Left lung (tissue), 10 donors: ENCODE results near the gene LZIC. TPM values are rescaled to one million over a fixed set of nuclear protein-coding genes. Genes with fewer than 3 reads are reported as not detected.
A peak's percentile ranks its signal among the peaks of the same experiment; 100 is the strongest.

Experiments used
- ATAC-seq: fragments of 200-7000 bp; cut with Tn5 transposase; one replicate; pipeline ENCODE4 v1.9.1; 2020; ENCODE audit warnings: moderate library complexity
- DNase-seq, 4 donors: peaks; one replicate each; pipeline ENCODE4 v3.0.0-alpha.2; 2013 to 2020
- H3K27ac ChIP-seq, 2 donors: fragments of 200-600 bp; sonication (generic) in 1 of 2; one replicate each; pipeline versions ENCODE4 v1.5.0 to v1.8.0; 2020 to 2021
- H3K27me3 ChIP-seq, 2 donors: fragments of 200-600 bp; sonication (generic) in 1 of 2; one replicate each; pipeline versions ENCODE4 v1.5.0 to v1.8.0; 2020 to 2021
- H3K36me3 ChIP-seq, 2 donors: fragments of 200-600 bp; sonication (generic) in 1 of 2; one replicate each; pipeline versions ENCODE4 v1.5.0 to v1.8.0; 2020 to 2021
- H3K4me1 ChIP-seq, 2 donors: fragments of 200-600 bp; one replicate each; pipeline ENCODE4 v1.8.0; 2021
- H3K4me3 ChIP-seq, 2 donors: fragments of 200-600 bp; sonication (generic) in 1 of 2; one replicate each; pipeline versions ENCODE4 v1.5.0 to v1.8.0; 2020 to 2021; ENCODE audit warnings: mild to moderate bottlenecking in 1 of 2
- H3K9me3 ChIP-seq, 2 donors: fragments of 200-600 bp; sonication (generic) in 1 of 2; one replicate each; pipeline versions ENCODE4 v1.5.0 to v1.8.0; 2020 to 2021
- intact Hi-C, 2 donors: fragments of 100-400 bp; cut with DNase I; formaldehyde crosslinking; loops; one replicate each; pipeline versions ENCODE4 v1.11.2 to v1.14.2; 2022
- polyA plus RNA-seq, 6 donors: library from polyadenylated mRNA; unstranded; fragments of 120-200 nt; gene quantifications; one replicate each; pipeline ENCODE4 v1.2.1, GENCODE V29; 2013; ENCODE audit not compliant: insufficient read length in 6 of 6
- total RNA-seq, 2 donors: library from RNA; stranded (reverse); fragmentation: NEBNext Ultra II Directional; extraction: Animal tissue kit (Norgen Biotek cat#: 25700); gene quantifications; one replicate each; pipeline ENCODE4 v1.2.1, GENCODE V29; 2021
- TF ChIP-seq, protein P1 (sequence below), 2 donors: fragments of 200-600 bp; sonication (generic) in 1 of 2; IDR thresholded peaks; one replicate each; pipeline versions ENCODE4 v1.5.0 to v1.8.0; 2021; ENCODE audit warnings: antibody characterized with exemption in 2 of 2
- donor health status: DM: no; HTN: yes; CAD: no.
- donor health status: DM: no; HTN: no; CAD: no.

LZIC gene
- total and polyA plus RNA-seq, 8 donors: 26.6 to 72.8 (median 69.0) TPM

DNA sequence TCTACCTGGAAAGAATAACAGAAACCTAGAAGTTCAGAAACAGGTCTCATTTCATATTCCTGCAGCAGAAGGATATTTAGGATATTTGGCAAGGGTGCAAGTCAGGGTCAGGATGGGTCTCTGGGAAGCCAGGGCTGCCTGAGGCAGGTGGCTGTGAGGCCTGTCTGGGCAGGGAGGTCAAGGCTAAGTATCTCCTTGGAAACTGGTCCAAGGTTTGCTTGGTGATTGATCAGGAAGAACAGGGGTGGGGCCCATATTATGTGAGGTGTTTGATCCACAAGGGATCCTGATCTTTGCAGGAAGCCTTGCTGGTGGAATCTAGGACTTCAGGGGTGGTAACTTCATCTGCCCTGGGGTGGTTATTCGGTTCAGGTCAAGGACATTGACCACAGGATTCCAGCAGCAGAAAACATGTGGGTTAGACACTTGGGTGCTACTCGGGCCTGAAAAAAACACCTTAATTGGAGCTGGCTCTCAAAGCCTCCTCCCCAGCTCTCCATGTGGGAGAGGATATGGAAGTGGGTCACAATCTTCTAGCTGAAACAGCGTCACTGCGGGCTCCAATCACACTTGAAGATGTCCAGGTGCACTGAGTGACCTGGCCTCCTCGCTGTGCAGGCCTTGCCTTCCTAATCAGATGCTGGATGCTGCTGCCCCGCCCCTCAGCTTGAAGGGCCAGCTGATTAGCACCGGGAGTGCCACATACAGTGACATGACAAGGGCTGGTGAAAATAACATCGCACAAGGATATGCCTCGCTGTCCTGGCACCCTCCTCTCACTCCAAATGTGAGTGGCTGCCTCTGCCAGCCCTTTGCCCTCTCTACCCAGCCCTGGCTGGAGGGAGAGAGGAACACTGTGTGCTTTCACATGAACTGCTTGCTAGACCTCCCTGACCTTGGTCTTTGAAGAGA is 41.8 kb downstream of the LZIC start:
- intact Hi-C loops: no loop called here

DNA sequence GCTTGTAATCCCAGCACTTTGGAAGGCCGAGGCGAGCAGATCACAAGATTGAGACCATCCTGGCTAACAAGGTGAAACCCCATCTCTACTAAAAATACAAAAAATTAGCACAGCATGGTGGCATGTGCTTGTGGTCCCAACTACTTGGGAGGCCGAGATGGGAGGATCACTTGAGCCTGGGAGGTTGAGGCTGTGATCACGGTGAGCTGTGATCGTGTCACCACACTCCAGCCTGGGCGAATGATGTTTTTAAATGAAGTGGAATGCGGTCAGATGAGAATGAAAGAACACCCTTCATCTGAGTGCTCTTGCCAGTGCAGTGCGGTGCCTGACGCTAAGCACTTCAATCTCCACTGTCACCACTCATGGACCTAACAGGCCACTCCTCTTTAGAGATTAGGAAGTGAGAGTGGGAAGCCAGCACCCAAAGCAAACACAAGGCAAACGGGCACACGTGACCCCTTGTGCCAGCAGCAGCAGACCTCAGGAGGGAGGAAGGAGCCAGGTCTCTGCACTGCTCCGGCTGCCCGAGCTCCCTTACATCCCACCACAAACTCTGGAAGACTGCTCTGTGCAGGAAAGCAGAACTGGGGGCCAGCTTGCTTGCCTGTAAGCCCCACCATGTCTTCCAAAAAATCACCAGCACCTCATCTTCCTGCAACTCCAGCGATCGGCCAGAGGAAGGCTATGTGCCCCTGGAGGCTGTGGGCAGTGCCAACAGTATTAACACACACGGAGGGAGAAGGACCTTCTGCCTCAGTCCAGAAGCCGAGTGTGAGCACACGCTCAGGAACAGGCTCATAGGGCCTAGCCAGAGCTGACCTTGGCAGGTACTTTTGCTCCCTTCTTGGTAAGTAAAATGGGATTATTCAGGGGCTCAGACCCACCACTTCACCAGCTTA is 42.8 kb downstream of the LZIC start:
- ATAC-seq (peak; percentile 90), DNase-seq (peak; percentile 53 to 92 (median 88))
- Histone ChIP-seq H3K36me3 (no peaks in the 10 kb centered on the region), H3K27ac (peak overlapping the region; percentile 80 to 87), H3K27me3 (no peaks in the 10 kb centered on the region), H3K4me1 (peaks cover 17 to 35% of the 10 kb centered on the region in 2 donors), H3K9me3 (no peaks in the 10 kb centered on the region), H3K4me3 (peak overlapping the region; percentile 10 to 27)
- intact Hi-C loops: no loop called here
- TF ChIP-seq, protein P1, sequence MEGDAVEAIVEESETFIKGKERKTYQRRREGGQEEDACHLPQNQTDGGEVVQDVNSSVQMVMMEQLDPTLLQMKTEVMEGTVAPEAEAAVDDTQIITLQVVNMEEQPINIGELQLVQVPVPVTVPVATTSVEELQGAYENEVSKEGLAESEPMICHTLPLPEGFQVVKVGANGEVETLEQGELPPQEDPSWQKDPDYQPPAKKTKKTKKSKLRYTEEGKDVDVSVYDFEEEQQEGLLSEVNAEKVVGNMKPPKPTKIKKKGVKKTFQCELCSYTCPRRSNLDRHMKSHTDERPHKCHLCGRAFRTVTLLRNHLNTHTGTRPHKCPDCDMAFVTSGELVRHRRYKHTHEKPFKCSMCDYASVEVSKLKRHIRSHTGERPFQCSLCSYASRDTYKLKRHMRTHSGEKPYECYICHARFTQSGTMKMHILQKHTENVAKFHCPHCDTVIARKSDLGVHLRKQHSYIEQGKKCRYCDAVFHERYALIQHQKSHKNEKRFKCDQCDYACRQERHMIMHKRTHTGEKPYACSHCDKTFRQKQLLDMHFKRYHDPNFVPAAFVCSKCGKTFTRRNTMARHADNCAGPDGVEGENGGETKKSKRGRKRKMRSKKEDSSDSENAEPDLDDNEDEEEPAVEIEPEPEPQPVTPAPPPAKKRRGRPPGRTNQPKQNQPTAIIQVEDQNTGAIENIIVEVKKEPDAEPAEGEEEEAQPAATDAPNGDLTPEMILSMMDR (IDR thresholded peaks at IDR 0.05): no peak

More for the DNA sequence above, 41.8 kb downstream of the LZIC start:
- Histone ChIP-seq H3K27ac (peak overlapping the region; percentile 80 to 87), H3K36me3 (no peaks in the 10 kb centered on the region), H3K9me3 (no peaks in the 10 kb centered on the region), H3K4me3 (peak overlapping the region in 1 of 2 donors; percentile 10), H3K4me1 (peaks cover 17 to 35% of the 10 kb centered on the region in 2 donors), H3K27me3 (no peaks in the 10 kb centered on the region)
- DNase-seq: peak in 2 of 4 donors; percentile 85
- TF ChIP-seq, protein P1 (IDR thresholded peaks at IDR 0.05): no peak
- ATAC-seq: peak; percentile 74

DNA sequence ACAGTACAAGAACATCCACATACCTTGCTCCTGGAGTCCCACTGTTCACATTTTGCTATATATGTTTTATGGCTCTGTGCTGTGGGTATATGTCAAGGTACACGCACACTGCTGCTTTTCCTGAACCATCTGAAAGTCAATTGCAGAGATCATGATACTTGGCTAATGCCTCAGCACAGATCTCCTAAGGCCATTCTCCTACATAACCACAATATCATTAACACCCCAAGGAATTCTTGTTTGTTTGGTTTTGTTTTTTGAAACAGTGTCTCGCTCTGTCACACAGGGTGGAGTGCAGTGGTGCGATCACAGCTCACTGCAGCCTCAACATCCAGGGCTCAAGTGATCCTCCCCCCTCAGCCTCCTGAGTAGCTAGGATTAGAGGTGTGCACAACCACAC is 49.1 kb downstream of the LZIC start:
- no peak for ATAC-seq
- TF ChIP-seq, protein P1 (IDR thresholded peaks at IDR 0.05): no peak

DNA sequence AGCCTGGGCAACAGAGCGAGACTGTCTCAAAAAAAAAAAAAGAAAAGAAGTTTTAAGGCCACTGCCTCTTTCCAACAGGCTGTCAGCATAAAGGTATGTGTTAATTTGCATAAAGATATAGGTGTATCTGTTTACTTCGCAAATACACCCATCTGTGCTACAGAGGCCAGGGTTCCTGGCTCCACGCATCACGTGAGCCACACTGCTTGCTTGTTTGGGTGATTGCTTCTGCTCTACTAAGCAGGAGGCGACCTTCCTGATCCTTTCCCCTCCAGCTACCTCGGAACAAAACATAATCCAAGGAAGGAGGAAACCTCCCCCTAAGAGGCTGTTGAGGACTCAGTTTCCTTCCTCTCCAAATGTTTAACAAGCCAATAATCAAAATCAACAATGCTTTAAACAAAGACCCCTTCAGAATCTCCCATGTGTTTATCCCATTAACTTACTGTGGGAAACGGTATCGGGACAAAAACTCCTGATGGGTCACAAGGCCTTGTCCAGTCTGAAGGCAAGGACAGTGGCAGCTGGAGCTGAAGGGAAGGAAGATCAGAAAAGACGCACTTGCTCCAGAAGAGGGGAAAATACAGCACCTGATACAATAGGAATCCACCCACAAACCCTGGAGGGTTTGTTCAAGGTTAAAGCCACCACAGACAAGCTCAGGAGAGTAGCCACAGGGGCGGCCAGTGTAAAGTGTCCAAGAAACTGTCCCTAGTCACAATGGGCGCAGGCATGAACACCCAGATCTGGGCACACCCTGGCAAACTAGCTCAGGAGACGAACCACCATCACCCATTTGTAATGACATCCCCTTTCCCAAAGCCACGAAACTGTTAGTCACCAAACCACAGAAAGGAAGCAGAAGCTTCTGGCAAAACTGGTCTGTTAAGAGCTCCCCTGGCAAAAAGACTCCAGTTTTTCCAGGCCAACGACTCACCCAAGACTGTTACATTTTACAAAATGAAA is 50.3 kb downstream of the LZIC start:
- ATAC-seq: peak; percentile 71

More for the DNA sequence above, 49.1 kb downstream of the LZIC start:
- no peaks in the 10 kb centered on the region for H3K9me3 ChIP-seq
- H3K4me1 ChIP-seq: peaks cover 24 to 49% of the 10 kb centered on the region in 2 donors
- DNase-seq: no peak
- H3K4me3 ChIP-seq: no peak overlapping the region
- intact Hi-C loops: no loop called here
- H3K27me3 ChIP-seq: no peaks in the 10 kb centered on the region
- peak overlapping the region in 1 of 2 donors; percentile 81 for H3K27ac ChIP-seq
- no peaks in the 10 kb centered on the region for H3K36me3 ChIP-seq

More for the DNA sequence above, 50.3 kb downstream of the LZIC start:
- DNase-seq: no peak
- peak overlapping the region; percentile 65 to 81 for H3K27ac ChIP-seq
- H3K27me3 ChIP-seq: no peaks in the 10 kb centered on the region
- no peak overlapping the region for H3K4me3 ChIP-seq
- H3K9me3 ChIP-seq: no peaks in the 10 kb centered on the region
- no peaks in the 10 kb centered on the region for H3K36me3 ChIP-seq
- intact Hi-C loops: no loop called here
- TF ChIP-seq, protein P1 (IDR thresholded peaks at IDR 0.05): no peak
- H3K4me1 ChIP-seq: peaks cover 24 to 53% of the 10 kb centered on the region in 2 donors
